Measurements from ENCODE around the gene PDSS2. TPM values are rescaled to one million over a fixed set of nuclear protein-coding genes. Genes with fewer than 3 reads are reported as not detected.

PDSS2 gene
- total and polyA plus RNA-seq, 2 of the 8 experiments (the other 6 are each of a cell fraction or from before 2014, with no cell fraction given): 10.7 to 16.1 TPM

- Histone ChIP-seq H3K56ac (replicated peaks; ENCODE audit: insufficient read length, low read depth, low read length) (no peak overlapping the region), H3K4ac (replicated peaks; ENCODE audit: insufficient read length, low read depth, low read length) (no peak overlapping the region), H2BK20ac (ENCODE audit: low read length) (no peak overlapping the region), H2BK12ac (ENCODE audit: low read depth, low read length) (no peak overlapping the region), H2AK5ac (ENCODE audit: low read depth, low read length) (no peak overlapping the region), H2AFZ (ENCODE audit: low read length) (0 out of 2 replicates have a peak overlapping the region, but pooled peaks have one; percentile 48), H3K79me1 (ENCODE audit: low read depth, low read length) (no peaks in the 10 kb centered on the region), H3K9ac (replicated peaks in 1 of 4; ENCODE audit: extremely low read depth in 1 of 4, low read depth in 3 of 4, low read length in 3 of 4) (no peak overlapping the region), H2BK5ac (ENCODE audit: low read depth, low read length) (no peak overlapping the region), H2BK15ac (ENCODE audit: low read length) (no peak overlapping the region), H3K14ac (ENCODE audit: insufficient read length) (no peak overlapping the region), H4K91ac (replicated peaks; ENCODE audit: insufficient read length, low read length) (no peak overlapping the region), H2BK120ac (replicated peaks; ENCODE audit: low read depth, low read length) (no peak overlapping the region), H3K4me1 (replicated peaks in 1 of 4; ENCODE audit: control insufficient read depth in 3 of 4, insufficient read depth in 4 of 4, low read length in 3 of 4) (no peaks in the 10 kb centered on the region), H4K5ac (ENCODE audit: insufficient read length, low read depth, low read length) (no peak overlapping the region), H3K4me2 (ENCODE audit: insufficient read depth in 1 of 2, low read depth in 2 of 2, low read length in 2 of 2) (no peak overlapping the region), H3K27ac (ENCODE audit: low read depth, low read length) (no peak overlapping the region), H3K79me2 (ENCODE audit: control insufficient read depth in 1 of 2, insufficient read depth in 2 of 2, low read length in 2 of 2) (no peaks in the 10 kb centered on the region), H3K18ac (ENCODE audit: extremely low read depth, low read length) (no peak overlapping the region), H3K27me3 (replicated peaks in 1 of 4; ENCODE audit: control insufficient read depth in 3 of 4, extremely low read depth in 1 of 4, insufficient read depth in 3 of 4, low read length in 3 of 4) (no peaks in the 10 kb centered on the region), H4K20me1 (replicated peaks in 1 of 2; ENCODE audit: control insufficient read depth in 1 of 2, insufficient read depth in 2 of 2, low read length in 2 of 2) (no peaks in the 10 kb centered on the region), H3K23me2 (ENCODE audit: low read depth, low read length) (no peaks in the 10 kb centered on the region), H3K9me3 (ENCODE audit: insufficient read depth in 2 of 2, low read depth in 1 of 2, low read length in 1 of 2) (no peaks in the 10 kb centered on the region), H3K23ac (ENCODE audit: insufficient read length) (no peak overlapping the region), H3K4me3 (ENCODE audit: extremely low read depth in 1 of 4, insufficient read depth in 2 of 4, low read depth in 3 of 4, low read length in 4 of 4) (no peak overlapping the region), H3K36me3 (ENCODE audit: control insufficient read depth in 2 of 4, insufficient read depth in 4 of 4, low read length in 3 of 4) (no peaks in the 10 kb centered on the region), H4K8ac (ENCODE audit: extremely low read depth, insufficient read depth, low read length) (no peak overlapping the region)
- WGBS, 2 experiments (ENCODE audit: extremely low coverage in 1 of 2, insufficient coverage in 1 of 2, insufficient read length in 1 of 2, insufficient replicate concordance in 2 of 2, low coverage in 1 of 2, low lambda C conversion rate in 2 of 2, missing lambda C conversion rate in 1 of 2): 83% methylated on average over 9 of the region's 9 CpGs; no CpG with 5 or more reads in 1 of the 2 experiments
- DNase-seq (ENCODE audit: low read depth in 1 of 2, low spot score in 2 of 2) (no peak), FAIRE-seq (peak; percentile 60)
- ChIA-PET CTCF (ENCODE audit: partially characterized antibody) (interaction anchor here (0.6 to 3.5 kb wide), 19 partner anchors 10 to 663 kb away, joined by 3 to 18 read pairs (median 3); no protein-coding TSS in a partner anchor), POLR2A (ENCODE audit: partially characterized antibody) (interaction anchor here (0.6 kb wide), 1 partner anchor 21 kb away, joined by 3 read pairs; no protein-coding TSS in a partner anchor)
- no peak for TF ChIP-seq FOSL1 (IDR thresholded peaks at IDR 0.05; ENCODE audit: insufficient read depth, low read depth, low read length)
- TF ChIP-seq NANOG (IDR thresholded peaks at IDR 0.05; ENCODE audit: insufficient read depth, low read depth, low read length, poor library complexity, severe bottlenecking): no peak
- TF ChIP-seq RAD21 (IDR thresholded peaks at IDR 0.05 in 1 of 2, conservative IDR thresholded peaks at IDR 0.05 in 1 of 2; ENCODE audit: low read depth in 2 of 2, low read length in 2 of 2): peak; percentile 79 to 82
- TF ChIP-seq, protein P1, sequence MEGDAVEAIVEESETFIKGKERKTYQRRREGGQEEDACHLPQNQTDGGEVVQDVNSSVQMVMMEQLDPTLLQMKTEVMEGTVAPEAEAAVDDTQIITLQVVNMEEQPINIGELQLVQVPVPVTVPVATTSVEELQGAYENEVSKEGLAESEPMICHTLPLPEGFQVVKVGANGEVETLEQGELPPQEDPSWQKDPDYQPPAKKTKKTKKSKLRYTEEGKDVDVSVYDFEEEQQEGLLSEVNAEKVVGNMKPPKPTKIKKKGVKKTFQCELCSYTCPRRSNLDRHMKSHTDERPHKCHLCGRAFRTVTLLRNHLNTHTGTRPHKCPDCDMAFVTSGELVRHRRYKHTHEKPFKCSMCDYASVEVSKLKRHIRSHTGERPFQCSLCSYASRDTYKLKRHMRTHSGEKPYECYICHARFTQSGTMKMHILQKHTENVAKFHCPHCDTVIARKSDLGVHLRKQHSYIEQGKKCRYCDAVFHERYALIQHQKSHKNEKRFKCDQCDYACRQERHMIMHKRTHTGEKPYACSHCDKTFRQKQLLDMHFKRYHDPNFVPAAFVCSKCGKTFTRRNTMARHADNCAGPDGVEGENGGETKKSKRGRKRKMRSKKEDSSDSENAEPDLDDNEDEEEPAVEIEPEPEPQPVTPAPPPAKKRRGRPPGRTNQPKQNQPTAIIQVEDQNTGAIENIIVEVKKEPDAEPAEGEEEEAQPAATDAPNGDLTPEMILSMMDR (IDR thresholded peaks at IDR 0.05; ENCODE audit: control extremely low read depth in 1 of 3, insufficient read depth in 1 of 3, low read depth in 1 of 3, low read length in 3 of 3): peak; percentile 10 to 57 (median 51)
- TF ChIP-seq KDM1A (IDR thresholded peaks at IDR 0.05; ENCODE audit: borderline replicate concordance, low read length): no peak
- no peak for TF ChIP-seq RBBP5 (IDR thresholded peaks at IDR 0.05; ENCODE audit: borderline replicate concordance, low read depth, low read length)
Observed at GRCh38 chr6:107185391-107185970, 273.9 kb downstream of the PDSS2 start.
